Eye (tissue), 1 donor: Measurements from ENCODE around the gene MEGF11.

ENCODE experiments used
- DNase-seq: peaks from one replicate; pipeline ENCODE4 v3.0.0-alpha.2; 2015

MEGF11 gene

GRCh38 chr15:66080717-66081398 lies 172.7 kb downstream of the MEGF11 start:
- peak; percentile 39 for DNase-seq

- DNase-seq = no peak
These were observed 174.6 kb downstream of the MEGF11 start for GRCh38 chr15:66078929-66079275.

GRCh38 chr15:66078196-66078928 lies 175.2 kb downstream of the MEGF11 start:
- no peak for DNase-seq

DNA sequence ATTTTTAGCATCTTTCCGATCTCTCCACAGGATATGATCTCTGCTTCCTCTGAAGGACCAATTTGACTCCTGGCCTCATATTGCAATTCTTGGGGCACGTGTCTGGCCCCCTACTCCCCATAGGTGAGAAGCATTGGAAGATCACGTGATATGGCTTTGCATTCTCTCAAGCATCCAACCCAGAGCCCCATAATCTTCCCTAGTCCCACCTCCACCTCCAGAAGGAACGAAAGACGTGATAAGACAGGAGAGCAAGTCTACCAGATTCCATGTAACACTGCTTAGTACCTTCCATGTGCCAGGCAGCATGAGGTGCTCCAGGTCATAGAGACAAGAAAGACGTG lies 176.3 kb downstream of the MEGF11 start:
- DNase-seq = no peak

- no peak for DNase-seq
These were observed 176.8 kb downstream of the MEGF11 start for GRCh38 chr15:66076591-66077319.

DNA sequence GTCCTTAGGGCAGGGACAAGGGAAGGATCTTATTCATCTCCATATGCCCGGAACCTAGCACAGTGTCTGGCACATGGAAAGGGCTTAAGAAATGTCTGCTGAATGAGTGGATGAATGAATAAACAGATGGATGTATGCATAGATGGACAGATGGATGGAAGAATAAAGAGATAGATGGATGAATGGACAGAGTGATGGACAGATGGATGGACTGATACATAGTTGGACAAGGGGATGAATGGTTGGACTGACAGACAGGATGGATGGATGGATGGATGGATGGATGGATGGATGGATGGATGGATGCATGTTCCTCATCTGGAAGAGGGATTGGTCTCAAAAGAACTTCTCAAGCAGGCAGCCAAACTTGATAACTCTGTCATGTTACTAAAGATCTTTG lies 177.6 kb downstream of the MEGF11 start:
- no peak for DNase-seq

DNA sequence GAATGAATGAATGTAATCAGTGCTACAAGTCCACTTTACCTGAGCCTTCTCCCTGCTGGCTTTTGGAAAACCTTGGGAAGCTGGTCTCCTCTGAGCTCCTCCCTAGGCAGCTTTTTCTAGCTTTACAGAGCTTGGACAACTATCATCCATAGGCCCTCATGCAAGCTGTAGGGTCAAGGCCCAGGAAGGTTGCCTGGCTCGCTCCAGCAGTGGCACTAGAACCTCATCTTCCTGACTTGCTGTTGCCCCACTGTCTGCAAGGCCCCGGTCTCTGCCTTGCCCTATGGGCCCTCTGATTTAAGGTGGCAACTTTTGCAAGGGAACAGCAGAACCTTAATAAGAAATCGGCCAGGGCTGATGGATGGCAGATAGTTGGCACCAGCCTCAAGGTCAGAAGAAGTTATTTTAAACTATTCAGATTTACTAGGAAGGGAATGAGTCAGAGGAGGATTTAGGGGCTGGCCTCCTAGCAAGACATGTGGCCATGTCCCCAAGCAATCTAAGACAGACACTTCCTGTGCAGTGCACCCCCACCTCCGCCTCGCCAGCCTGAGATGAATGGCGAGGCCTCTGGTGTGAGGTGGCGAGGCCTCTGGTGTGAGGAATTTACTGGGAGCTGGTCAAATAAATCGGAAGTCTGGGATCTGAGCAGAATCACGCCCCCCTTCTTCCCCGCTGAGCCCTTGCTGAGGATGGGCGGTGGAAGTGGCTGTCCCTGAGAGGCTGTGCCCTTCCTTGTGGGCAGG lies 180.8 kb downstream of the MEGF11 start:
- DNase-seq = no peak

GRCh38 chr15:66071921-66072295 lies 181.6 kb downstream of the MEGF11 start:
- peak; percentile 39 for DNase-seq

GRCh38 chr15:66071160-66071920 lies 182.2 kb downstream of the MEGF11 start:
- no peak for DNase-seq

DNA sequence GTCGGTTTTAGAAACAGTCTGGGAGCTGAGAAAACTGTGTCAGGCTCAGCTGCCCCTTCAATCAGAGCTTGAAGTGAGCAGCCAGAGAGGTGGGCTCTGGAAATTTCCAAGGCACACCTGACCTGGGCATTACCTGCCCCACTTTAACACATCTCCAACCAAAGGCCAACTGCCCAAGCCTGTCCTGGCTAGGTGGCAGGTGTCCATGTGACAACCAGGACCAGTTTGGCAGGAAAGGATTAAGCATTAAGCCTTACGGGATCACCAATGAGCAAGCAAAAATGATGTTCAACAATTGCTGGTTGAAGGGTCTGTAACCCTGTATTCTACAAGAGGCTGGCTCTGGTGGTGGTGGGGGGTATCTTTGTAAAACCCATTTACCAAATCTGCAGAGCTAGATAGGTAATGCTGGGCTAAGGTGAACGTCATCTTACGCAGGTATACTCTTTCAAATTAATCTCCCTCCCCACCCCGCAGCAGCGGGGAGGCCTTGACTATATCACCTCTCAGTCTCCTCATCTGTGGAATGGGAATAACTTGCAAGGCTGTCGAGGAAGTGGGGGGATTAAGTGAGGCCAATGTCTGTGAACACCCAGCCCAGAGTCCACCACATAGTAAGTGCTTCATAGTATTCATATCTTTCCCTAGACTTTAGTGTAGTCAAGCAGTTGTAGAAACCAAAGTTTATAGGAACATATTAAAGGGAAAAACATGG lies 183.2 kb downstream of the MEGF11 start:
- DNase-seq = no peak

- DNase-seq = no peak
These were observed 183.8 kb downstream of the MEGF11 start for GRCh38 chr15:66069751-66070150.

- no peak for DNase-seq
These were observed 184.7 kb downstream of the MEGF11 start for GRCh38 chr15:66068801-66069200.

GRCh38 chr15:66067687-66068086 lies 185.9 kb downstream of the MEGF11 start:
- no peak for DNase-seq

- no peak for DNase-seq
These were observed 187.1 kb downstream of the MEGF11 start for GRCh38 chr15:66066481-66066880.

DNA sequence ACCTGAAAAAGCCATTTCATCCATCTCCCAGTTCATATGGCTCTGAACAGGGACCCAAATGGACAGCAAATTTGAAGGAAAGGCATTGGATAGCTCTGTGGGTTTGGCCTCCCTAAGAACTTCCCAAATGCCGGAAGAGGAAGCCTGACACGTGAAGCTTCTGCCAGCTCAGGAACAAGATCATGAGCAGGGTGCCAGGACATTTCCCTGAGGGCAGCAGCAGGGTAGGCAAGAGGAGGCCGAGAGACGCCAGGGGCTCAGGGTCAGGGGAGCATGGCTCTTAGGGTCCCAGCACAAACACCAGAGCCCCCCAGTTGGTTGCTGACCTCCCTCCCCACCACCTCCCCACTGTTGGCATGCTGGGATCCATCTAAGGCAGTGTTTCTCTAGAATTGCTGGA lies 187.5 kb downstream of the MEGF11 start:
- DNase-seq = no peak

DNA sequence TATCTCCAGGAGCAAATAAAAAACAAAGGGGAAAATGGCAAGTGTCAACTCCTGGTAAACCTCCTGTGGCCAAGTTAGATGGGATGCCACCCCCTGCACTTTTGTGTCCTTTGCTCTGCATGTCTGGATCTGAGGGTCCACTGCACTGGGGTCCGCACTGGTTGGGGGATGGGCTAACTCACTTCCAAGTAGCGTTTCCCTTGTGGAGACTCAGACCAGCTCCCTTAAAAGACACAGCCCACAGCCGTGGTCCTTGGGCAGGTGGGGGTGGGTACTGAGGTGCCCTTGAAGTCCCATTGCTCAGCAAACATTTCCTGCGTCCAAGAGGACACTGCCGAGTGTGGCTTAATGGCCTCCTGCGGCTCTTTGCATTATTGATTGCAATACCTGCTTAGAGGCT lies 188.2 kb downstream of the MEGF11 start:
- DNase-seq = peak; percentile 23

- no peak for DNase-seq
These were observed 190.4 kb downstream of the MEGF11 start for GRCh38 chr15:66063147-66063546.

DNA sequence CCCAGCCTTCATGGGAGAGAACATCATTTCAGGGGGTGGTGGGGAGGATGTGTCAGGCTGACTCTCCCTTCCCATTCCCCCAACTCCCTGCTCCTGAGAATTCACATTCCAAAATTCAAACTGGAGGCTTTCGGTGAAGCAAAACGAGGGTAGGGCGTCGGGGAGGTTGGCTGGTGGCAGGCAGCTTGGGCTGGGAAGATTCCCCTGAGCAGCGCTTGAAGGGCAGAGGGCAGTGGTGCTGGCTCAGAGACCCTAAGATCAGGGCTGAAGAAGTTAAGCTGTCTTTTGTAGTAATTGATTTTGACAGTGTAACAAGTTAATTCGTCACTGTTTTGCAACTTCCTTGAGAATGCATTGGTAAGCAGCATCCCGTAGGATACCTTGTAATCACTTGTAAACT lies 196.5 kb downstream of the MEGF11 start:
- DNase-seq = no peak

DNA sequence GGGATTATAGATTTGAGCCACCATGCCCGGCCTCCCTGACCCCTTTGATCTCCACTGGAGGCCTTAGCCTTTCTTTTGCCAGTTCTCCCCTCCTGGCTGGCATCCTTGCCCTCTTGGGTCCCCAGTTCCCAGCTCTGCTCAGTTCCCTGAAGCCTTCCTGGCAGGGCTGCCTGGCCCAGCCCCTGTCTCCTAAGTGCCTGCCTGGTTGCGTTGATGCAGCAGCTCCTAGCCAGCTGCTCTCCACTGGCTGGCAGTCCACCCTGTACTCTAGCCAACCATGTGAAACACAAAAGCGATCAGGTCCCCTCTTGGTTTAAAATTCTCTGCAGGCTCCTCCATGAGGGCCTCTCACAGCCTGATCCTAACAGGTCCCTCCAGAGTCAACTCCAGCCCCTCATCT lies 199.6 kb downstream of the MEGF11 start:
- DNase-seq = no peak

DNA sequence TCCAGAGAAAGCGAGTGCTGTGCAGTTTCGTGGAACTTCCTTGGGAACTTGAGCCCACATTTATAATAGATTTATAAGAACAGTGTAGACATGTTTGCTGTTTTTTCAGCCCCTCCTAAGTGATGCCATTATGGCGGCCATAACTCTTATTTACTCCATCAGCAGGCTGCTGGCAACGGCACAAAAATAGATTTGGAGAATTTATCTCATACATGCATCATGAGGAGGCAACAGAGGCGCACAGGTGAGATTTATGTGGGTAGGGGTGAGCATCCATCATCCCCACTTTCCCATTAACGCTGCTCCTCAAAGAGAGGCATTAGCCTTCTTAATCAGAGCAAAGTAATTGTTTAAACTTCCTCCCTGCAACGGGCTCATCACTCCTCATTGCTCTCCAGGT lies 201.7 kb downstream of the MEGF11 start:
- no peak for DNase-seq

GRCh38 chr15:66050264-66050663 lies 203.3 kb downstream of the MEGF11 start:
- DNase-seq = no peak

DNA sequence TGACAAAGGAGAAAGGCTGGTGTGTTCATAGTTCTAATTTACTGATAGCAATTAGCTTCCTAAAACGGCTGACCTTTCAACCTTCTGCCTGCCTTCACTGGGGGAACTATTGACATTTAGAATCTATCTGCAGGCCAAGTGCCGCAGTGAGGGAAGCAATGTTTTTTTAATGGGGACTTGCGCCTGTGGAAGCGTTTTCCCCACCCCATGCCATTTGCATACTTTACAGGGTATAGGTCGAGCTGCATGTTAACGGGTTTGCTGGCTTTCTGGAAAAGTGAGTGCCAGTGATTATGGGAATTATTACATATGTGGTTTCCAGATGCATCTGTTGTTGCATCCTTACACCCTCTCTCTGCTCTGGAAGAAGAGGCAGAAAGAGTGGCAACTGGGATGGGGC lies 204.2 kb downstream of the MEGF11 start:
- DNase-seq = no peak
